Activated CD8-positive, alpha-beta memory T cell treated with anti-CD3 and anti-CD28 coated beads for 4 hours (primary cell): ENCODE measurements around the gene PPM1F.

Experiments used
- DNase-seq, 2 donors: peaks; one replicate each; pipeline ENCODE4 v3.0.0-alpha.2; 2020; ENCODE audit warnings: low read depth in 2 of 2

PPM1F gene

DNA sequence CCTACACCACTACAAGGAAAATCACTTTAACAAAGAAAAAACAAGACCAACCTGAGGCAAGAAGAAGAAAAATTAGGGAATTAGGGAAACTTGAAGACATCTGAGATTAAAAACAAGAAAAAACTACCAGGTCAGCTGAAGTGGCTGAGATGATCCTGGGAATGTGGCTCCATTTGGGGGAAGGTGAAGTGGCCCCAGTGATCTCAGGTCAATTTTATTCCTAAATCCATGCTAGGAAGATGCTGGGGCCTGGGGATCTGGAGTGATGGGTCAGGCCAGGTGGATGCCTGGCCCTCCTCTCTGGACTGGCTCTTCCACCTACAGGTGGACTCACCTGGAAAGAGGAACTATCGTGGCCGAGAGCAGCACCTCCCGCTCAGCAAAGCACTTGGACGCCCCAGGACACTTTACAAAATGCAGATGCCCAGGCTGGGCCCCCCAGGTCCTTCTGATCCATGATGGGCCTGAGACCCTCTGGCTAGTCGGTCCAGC is 23.3 kb upstream of the PPM1F start:
- DNase-seq, result no peak

DNA sequence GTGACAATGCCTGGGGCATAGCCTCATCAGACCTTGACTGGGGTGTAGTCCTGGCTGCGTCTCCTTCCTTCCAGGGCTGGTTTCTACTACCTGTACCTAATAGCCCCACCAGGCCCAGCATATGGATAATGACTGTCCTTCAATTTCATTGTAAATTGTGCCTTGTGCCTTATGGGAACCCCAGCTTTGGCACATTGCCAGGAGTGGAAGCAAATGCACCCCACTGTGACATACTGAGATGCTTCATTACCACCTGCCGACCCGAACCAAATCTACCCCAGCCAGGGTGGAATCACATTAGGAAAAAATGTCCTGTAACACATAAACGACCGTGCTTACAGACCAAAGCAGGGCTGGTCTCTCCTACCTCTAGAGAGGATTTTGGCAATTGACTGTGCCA is 22.6 kb upstream of the PPM1F start:
- DNase-seq, result no peak

DNA sequence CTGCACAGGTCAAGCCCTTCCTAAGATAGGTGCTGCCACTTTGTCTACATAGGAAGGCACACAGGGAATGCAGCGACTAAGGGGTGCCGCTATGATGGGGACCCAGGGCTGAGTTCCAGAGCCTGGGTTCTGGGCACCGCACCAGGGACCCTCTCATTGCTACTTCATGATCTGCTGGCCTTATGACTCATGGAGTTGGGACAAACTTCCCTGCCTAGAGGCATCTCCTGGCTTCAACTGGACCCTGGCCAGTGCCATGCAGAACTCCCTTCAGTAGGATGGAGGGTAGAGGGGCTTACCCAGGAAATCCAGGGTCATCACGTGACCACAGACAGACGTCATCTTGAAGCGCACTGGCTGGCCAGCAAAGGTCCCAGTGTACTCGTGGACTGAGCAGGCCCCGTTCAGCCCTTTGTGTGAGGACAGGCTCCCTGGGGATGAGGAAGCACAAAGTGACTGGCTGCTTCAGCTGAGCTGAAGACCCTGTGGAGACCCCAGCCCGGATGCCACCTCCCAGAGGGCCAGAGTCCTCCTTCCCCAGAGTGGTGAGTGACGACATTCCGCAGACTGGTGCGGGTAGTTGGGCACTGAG is 21.5 kb upstream of the PPM1F start:
- DNase-seq, result no peak

DNA sequence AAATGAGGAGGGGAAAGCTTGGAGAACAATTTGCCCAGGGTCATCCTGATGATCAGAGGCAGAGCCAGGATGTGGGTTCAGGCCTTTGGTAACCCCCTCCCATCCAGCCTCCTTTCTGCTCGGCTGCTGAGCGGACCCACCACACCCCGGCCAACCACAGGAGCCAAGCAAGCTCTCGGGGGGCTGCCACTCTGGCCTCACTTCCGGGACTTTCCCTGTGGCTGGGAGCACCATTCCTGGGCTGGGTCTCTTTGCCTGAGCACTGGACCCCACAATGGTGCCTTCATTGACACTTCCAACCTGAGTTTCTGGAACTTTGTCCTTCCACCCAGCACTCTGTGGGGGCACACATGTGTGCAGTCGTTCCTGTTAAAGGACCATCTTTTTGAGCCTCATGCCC is 20.2 kb upstream of the PPM1F start:
- DNase-seq, result no peak

DNA sequence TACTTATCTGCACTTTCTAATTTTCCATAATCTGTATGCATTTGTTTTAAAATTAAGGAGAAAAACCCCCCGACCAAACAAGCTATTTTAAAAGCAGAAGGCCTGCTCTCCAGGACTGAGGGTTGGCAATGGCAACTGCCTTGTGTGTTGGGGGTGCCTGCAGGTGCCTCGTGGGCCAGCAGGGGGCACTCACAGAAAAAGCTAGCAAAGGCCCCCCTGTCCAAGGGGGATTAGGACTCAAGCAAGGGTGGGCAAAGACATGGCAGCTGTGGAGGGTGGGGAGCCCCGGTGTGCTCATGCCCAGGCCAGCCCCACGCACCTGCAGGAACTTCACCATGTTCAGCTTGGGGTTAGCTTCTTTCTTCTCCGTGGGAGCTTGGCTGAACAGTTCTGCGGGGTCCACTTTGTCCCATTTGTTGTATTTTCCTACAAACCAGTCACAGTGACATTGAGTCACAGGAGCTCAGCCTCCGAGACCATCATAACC is 19.7 kb upstream of the PPM1F start:
- peak in 1 of 2 donors; percentile 16 for DNase-seq

DNA sequence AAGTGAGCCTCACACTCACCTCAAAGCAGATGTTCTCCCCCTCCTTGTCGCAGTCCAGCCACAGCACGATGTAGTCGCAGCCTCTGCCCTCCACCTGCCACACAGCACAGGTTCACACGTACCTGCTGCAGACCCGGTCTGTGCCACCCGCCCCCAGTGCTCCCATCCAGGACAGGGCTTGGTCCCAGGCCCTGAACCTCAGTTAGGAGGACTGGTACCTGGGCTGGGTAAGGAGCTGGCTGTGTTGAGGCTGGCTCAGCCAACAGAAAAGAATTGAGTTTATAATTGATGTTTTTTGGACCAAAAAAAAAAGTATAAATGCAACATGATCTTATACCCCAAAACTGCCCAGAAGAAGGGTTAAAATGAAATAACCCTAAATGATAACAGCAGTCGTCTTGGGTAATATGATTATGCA is 19.2 kb upstream of the PPM1F start:
- no peak for DNase-seq

DNA sequence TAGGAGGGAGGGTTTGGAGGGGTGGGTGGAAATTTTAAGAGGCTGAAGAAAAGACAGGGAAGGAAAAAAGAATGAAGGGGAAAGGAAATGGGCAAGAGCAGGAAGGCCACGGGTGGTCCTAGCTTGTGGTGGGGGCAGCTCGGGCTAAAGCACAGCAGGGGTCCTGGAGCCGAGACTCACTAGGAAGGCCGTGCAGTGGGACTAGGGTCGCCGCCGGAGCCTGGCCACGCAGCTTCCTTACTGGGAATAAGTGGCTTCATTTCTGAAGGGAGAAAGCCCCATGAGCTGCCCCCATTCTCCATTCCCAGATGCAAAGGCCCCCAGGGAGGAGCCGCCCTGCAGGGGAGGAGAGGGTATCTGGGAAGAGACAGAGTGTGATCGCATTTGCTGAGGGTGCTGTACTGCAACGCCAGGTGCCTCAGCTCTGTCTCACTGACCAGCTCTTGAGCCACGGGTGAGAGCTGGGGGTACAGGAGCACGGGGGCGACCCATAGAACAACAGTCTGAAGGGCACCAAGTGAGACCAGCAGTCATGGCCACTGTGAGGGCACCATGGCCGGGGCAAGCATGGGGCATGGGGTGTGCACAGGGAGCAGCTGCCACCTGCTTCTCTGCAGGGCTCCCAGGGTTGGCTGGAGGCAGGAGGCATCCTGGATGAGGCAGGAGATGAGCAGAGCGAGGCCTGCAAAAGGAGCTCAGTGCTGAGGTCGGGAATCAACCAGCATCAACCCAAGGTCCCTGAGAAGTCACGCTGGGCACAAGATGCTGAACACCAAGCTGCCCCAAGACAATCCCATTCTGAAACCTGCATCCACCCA is 18.4 kb upstream of the PPM1F start:
- no peak for DNase-seq

DNA sequence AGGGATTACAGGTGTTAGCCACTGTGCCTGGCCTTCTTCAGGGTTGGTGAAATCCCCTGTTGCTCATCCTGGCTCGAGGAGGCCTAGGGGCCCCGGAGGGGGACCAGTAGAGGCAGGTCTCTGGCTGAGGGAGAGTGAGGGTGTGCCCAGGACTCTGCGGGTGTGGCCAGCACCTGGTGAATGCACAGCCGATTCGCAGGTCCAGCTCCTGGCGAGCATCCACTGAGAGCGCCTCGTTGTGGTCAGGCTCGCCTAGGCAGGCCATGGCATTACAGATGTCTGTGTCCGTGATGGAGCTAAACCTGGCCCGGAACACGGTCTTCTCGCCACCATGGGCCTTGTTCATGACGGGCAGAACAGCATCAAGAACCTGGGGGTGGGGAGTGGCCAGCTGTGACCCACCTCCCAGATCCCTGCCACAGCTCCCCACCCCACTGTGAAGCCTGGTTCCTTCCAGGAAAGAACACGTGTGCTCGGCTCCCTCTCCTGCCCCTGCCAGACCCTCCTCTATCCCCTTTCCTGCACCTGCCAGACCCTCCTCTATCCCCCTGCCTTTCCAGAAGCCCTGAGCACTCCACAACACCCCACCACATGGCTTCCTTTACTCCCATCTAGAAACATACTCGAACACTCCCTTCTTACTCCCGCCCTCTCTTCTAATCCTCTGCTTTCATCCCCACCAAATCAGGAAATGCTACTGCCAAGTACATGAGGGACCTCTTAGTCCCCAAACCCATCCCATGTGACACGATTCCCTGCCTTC is 17.6 kb upstream of the PPM1F start:
- DNase-seq, result no peak

DNA sequence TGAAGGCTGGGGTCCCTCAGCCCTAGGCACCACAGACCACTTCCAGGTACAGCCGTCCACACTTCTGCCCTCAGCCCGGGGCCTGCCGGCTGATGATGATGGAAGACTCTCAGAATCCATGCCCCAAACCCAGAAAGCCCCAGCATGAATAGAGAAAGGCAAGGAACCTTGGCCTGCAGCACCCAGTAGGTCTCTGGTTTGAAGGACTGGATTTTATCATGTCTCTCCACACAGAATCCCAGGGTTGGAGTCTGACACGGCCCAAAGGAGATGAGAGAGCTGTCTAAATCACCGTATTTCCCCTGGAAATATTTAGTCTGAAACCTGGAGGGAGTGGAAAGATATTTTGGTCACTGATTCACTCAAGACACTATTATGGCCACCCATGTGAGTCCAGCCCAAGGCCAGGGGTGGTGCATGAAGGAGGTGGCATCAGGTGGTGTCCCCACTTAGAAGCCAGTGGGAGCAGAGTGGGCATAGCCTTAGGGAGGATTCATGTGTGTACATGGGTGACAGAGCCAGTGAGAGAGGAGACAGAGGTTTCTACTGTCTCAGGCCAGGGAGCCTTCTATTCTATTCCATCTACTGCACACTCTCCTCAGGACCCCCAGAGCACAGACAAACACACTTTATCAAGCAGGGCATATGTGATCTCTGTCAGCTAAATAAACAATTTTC is 15.9 kb upstream of the PPM1F start:
- no peak for DNase-seq

DNA sequence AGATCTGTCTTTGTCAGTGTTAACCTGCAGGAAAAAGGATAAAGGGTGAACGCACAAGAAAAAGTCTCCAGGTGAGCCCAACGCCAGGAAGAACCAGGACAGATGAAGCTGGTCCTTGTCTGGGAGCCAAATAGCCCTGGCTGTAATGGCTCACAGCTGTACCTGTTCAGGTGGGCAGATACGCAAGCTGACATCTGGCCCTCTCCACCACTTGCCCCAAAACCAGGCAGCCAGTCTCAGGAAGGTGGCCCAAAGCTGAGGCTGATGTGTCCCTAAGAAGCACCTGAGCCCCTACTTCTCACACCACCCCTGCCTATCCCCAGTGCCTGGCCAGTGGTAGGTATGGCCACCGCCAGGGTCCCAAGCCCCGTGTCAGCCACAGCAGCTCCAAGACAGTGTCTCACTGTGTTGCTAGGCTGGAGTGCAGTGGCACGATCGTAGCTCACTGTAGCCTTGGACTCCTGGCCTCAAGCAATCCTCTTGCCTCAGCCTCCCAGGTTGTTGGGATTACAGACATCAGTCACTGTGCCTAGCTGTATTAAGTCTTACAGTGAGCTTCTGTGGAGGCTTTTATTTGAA is 15.1 kb upstream of the PPM1F start:
- DNase-seq, result no peak

DNA sequence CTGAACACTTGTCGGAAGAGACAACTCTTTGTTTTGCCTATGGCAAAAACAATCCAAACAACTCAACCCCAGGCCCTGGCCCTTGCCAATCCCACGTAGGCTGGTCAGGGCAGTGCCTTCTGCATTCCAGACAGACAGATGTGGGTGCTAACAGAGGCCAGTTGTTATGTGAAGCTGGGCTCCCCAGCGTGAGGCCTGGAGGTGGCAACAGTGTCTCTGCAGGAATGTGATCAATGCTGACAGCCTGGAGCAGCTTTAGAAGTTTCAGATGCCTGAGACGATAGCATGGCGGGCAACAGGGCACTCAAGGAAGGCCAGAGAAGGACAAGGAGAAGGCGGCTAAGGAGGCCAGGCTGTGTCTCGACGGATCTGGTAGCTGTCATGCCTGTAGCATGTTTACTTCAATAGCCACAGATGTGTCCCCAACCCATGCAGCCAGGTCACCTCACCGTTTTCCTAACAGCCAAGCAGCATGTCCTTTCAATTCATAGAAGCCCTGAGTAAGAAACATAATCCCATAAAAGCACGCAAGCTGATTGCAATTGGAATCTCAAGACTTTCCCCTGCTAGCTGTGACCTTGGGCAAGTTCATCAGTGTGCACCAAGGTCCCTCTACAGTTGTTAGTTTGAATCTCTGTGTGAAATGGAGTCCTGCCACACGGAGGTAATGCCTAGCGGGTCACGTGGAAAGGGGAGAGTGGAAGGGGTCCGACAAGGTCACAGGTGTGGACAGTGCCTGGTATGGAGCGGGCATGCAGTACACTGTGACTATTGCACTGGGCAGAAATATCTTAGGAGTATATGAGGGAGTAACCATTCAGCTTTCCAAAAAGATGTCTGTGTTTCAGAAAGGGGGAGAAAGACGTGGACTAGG is 14.2 kb upstream of the PPM1F start:
- no peak for DNase-seq

DNA sequence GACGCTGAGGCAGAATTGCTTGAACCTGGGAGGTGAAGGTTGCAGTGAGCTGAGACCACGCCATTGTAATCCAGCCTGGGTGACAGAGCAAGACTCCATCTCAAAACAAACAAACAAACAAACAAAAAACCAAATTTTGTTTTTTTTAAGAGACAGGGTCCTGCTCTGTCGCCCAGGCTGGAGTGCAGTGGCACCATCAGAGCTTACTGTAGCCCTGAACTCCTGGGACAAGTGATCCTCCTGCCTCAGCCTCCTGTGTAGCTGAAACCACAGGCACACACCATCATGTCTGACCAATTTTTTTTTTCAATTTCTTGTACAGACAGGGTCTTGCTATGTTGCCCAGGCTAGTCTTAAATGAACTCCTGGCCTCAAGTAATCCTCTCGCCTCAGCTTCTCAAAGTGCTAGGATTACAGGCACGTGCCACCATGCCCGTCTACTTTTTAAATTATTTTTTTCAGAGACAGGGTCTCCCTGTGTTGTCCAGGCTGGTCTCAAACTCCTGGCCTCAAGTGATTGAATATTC is 13.2 kb upstream of the PPM1F start:
- DNase-seq, result no peak

DNA sequence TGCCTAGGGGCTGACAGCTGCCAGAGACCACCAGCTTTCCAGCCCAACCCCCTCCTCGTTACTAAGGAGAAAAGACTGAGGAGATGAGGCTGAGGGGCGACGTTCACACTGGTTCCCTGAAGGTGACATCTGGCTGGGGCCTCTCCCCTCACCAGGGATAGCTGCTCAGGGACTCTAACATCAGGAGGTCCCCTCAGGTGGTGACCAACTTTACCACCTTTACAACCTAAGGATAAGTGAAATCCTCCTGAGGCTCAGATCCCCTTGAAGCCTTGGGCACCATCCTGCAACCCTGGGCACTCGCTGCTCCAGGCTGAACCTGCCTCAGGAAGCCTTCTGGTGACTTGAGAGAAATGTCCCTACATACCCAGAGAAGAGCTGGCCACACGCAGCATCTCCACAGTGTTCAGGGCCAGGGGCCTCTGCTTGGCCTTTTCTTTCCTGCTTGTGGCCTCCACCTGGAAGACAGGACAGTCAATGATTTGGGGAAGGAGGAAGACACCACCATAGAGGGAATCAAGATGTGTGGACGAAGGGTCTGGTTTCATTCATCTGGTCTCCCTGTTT is 12.4 kb upstream of the PPM1F start:
- DNase-seq, result no peak

DNA sequence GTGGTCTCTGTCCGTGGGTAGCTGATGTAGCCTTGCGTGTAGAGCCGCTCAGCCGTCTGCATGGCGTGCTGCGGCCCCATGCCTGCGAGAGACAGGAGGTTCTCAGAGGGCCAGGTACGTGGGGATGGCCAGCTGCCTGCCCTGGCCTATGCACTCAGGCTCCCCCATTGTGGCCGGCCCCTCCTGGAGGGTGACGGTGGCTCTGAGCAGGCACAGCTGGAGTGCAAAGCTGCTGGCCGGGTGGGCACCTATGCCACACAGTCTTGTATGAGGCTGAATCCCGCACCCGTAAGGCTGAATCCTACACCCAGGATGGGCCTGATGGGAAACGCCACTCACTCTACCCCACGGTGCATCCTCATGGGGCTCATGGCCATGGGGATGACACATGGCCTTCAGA is 11.6 kb upstream of the PPM1F start:
- DNase-seq, result no peak

DNA sequence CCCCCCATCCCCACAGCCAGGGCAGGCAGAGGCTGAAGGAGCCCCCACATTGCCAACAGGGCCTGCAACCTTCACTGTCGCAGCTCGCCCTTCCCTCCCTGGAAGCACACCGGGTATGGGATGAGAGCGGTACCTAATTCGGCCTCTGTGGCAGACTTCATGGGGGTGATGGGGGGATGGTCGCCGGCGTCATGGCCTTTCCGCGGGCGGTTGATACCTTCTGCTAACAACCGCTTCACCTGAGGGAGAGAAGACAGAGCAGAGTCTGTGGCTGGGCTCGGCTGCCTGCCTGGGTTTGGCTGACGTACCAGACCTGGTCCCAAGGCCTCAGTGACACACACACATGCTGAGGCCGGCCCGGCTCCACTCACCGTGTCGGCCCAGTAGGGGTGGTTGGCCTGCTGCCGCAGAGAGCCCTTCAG is 11.2 kb upstream of the PPM1F start:
- DNase-seq, result no peak

DNA sequence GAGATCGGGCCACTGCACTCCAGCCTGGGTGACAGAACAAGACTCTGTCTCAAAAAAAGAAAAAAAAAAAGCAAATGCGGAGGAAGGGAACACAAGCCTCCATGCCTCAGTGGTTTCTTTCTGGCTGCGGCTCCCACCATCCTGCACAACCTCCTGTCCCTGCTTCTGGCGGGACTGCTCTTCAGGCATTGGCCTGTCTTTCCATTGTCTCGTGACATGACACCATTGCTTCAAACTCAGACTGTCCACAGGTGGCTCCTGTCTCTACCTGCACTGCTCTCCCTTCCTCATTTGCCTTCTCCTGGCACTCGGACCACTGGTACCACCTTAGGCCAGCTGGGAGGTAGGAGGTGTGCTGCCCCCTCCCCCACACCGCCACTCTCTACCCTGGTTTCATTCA is 10.6 kb upstream of the PPM1F start:
- DNase-seq, result no peak

DNA sequence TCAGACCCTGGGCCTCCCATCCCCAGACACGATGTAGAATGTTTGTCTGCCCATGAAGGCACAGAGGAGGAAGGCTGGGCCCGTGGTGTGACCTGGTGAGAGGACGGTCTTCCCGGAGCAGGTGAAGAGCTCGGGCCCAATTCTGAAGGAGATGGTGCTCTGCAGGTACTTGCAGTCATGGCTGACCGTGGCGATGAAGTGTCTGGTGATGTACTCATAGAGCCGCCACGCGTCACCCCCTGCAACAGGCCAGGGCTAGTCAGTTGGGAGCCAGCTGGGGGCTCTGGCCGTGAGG is 10.0 kb upstream of the PPM1F start:
- no peak for DNase-seq

DNA sequence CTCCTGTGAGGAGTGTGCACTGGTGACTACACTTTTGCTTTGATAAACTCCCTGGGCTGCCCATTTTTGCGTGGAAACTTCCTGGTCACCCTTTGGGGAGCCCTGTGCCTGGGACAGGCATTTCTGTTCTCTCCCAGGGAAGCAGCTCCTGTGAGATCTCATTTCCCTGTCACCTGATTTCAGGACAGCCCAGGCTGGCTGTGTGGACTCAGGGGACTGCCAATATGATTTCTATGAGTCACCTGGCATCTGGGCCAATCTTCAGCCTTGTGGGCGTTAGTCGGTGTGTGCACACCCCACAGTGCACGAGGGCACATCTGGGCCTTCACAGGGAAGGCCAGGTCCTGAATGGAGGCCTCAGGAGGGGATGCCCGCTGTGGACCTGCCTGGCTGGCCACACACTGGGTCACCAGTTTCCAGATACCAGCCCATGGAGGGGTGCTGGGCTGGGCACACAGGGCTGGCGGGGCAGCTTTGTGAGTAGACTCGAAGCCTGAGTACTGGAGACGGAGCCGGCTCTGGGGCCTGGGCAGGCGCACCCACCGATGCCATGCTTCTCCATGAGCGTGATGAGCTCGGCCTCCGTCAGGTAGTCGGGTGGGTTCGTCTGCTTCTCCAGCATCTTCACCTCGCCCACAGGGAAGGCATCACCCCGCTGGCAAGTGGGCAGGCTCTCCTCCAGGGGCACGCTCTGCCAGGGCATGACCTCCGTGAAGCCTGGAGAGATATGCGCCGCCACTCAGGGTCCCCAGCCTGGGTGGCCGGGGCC is 9.4 kb upstream of the PPM1F start:
- no peak for DNase-seq

DNA sequence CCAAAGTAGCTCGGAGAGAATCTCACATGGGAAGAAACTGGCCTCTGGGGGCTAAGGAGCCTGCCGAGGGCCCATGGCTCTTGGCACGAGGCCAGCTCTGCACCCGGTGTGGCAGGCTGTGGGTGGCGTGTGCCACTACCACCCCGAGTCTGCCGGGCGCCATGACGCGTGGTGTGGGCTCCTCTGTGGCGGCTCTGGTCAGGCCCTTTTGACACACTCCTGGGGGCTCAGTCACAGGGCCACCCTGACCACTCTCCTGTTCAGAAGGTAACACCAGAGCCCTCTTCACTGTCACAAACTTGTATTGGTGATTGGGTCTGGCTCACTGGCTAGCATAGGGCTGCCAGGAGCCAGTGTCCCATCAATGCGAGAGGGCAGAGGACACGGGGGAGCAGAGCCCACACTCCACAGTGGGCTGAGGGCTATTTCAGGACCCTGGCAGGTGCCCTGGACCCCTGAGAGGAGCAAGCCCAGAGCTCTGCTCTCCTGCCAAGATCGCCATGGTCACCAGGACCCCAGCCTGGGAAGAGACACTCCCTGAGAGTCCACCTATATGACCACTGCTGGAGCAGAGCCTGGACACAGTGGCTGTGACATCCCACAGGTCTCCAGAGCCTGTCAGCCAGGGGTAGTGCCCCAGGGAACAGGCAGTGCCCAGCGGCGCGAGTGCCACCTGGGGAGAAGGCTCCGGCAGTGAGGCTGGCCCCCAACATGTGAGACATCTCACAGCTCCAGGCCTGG is 8.6 kb upstream of the PPM1F start:
- no peak for DNase-seq
